ENCODE measurements around the gene TBL3. TPM values are rescaled to one million over a fixed set of nuclear protein-coding genes. Genes with fewer than 3 reads are reported as not detected.

The TBL3 gene
- total and polyA plus RNA-seq, 7 experiments from 2014 or later, result 17.2 to 89.8 (median 32.8) TPM

DNA sequence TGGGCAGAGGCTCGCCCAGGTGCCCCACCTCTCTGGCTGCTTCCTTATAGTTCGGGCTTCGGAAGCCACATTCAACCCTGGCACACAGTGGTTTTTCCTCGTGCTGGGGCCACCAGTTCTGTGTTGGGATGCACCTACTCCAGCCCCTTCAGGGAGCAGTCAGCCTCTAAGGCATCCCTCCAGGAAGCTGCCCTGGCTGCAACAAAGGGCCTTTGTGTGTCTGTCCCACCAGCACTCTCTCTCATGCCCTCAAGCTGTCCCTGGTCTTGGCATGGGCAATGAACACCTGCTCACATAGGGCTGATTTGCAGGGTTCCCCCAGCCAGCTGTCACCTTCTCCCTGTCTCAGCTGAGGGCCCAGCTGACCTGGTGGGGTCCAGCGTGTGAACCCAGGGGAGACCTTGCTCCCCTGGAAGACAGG is 10.2 kb downstream of the TBL3 start:
- no peak for DNase-seq
- Histone ChIP-seq H3K27ac (ENCODE audit: low read depth, low read length) (no peak overlapping the region), H3K27me3 (ENCODE audit: control insufficient read depth in 2 of 2, insufficient read depth in 2 of 2, low read length in 2 of 2) (peaks cover 0 to 3% of the 10 kb centered on the region in 2 donors), H3K4me1 (ENCODE audit: control insufficient read depth in 2 of 2, insufficient read depth in 2 of 2, low read length in 2 of 2) (peaks cover 0 to 13% of the 10 kb centered on the region in 2 donors), H3K9me3 (ENCODE audit: control insufficient read depth in 2 of 3, low read length in 3 of 3) (no peaks in the 10 kb centered on the region), H3K36me3 (ENCODE audit: control insufficient read depth in 2 of 3, insufficient read depth in 3 of 3, low read length in 3 of 3) (peaks cover 0 to 34% (median 0%) of the 10 kb centered on the region in 3 experiments), H3K4me3 (ENCODE audit: low read length) (no peak overlapping the region)
- POLR2A ChIA-PET, result interaction anchor here (0.9 to 11.4 kb wide), 5 partner anchors 10 to 173 kb away, joined by 3 to 61 read pairs (median 18); partner anchors contain the start of genes NDUFB10, RPS2, TBL3 and TRAF7
- Mint-ChIP-seq H3K27ac (no peak overlapping the region), H3K4me3 (peak overlapping the region in 6 of 10 donors; percentile 23 to 83 (median 64)), H3K27me3 (peaks cover 7 to 32% (median 8%) of the 10 kb centered on the region in 5 donors), H3K36me3 (peaks cover 0 to 12% (median 8%) of the 10 kb centered on the region in 5 donors), H3K9me3 (no peaks in the 10 kb centered on the region), H3K4me1 (peaks cover 0 to 27% (median 14%) of the 10 kb centered on the region in 7 donors)
- CTCF ChIA-PET, result interaction anchor here (2.3 kb wide), 1 partner anchor 22 kb away, joined by 6 read pairs; no protein-coding TSS in a partner anchor
- intact Hi-C loops (cut with micrococcal nuclease), result no loop called here
- ATAC-seq, result no peak

DNA sequence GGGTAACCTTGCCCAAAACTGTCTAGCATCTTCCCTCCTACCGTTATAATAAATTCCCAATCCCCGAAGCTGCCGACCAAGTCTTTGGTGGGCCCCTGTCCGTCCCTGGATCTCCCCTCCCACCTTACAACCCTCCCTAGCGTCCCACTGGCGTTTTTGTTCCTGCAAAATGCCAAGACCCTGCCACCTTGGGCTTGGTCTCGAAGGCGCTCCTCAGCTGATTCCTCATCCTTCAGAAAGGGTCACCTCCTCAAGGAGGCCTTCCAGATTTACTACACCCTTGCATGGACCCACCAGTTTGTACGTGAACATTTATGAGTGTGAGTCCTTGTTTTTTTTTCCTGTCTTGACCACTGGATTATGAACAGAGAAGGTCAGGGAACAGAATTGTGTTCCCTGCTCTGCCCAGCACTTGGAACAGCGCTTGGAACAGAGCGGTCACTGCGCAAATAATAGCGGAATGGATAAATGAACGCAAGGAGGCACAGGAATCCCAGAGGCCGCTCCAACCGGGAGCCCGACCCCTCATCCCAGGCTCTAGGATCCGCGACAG is 11.2 kb downstream of the TBL3 start:
- Mint-ChIP-seq H3K4me1 (peaks cover 0 to 27% (median 14%) of the 10 kb centered on the region in 7 donors), H3K27me3 (peaks cover 7 to 33% (median 10%) of the 10 kb centered on the region in 5 donors), H3K27ac (peak overlapping the region in 5 of 9 donors; percentile 4 to 63 (median 38)), H3K9me3 (no peaks in the 10 kb centered on the region), H3K36me3 (peaks cover 0 to 8% (median 4%) of the 10 kb centered on the region in 5 donors), H3K4me3 (peak overlapping the region; percentile 66 to 90 (median 81))
- Histone ChIP-seq H3K27ac (ENCODE audit: low read depth, low read length) (peak overlapping the region; percentile 69), H3K36me3 (ENCODE audit: control insufficient read depth in 2 of 3, insufficient read depth in 3 of 3, low read length in 3 of 3) (peaks cover 0 to 23% (median 0%) of the 10 kb centered on the region in 3 experiments), H3K4me1 (ENCODE audit: control insufficient read depth in 2 of 2, insufficient read depth in 2 of 2, low read length in 2 of 2) (peaks cover 0 to 13% of the 10 kb centered on the region in 2 donors), H3K9me3 (ENCODE audit: control insufficient read depth in 2 of 3, low read length in 3 of 3) (no peaks in the 10 kb centered on the region), H3K4me3 (ENCODE audit: low read length) (peak overlapping the region; percentile 71), H3K27me3 (ENCODE audit: control insufficient read depth in 2 of 2, insufficient read depth in 2 of 2, low read length in 2 of 2) (peaks cover 0 to 3% of the 10 kb centered on the region in 2 donors)
- ATAC-seq, result no peak
- DNase-seq, result no peak
- ChIA-PET POLR2A (interaction anchor here (1.6 to 11.4 kb wide), 5 partner anchors 9 to 172 kb away, joined by 8 to 61 read pairs (median 18); partner anchors contain the start of genes RPS2, TBL3, TRAF7 and ZNF598), CTCF (interaction anchor here (2.3 kb wide), 1 partner anchor 21 kb away, joined by 6 read pairs; no protein-coding TSS in a partner anchor)
- intact Hi-C loops (cut with micrococcal nuclease), result no loop called here

GRCh38 chr16:1983544-1984346 is 11.9 kb downstream of the TBL3 start, which contains the start of gene GFER:
GFER (plus strand) TSS chr16:1984193; CDS start chr16:1984219, 26 bp downstream.
- intact Hi-C loops (cut with micrococcal nuclease), result loop anchor here (1.0 kb wide), 2 partner anchors 9 to 24 kb away; partner anchors contain the start of gene NDUFB10 (in 1 of the 2)
- Histone ChIP-seq H3K4me1 (ENCODE audit: control insufficient read depth in 2 of 2, insufficient read depth in 2 of 2, low read length in 2 of 2) (peaks cover 0 to 13% of the 10 kb centered on the region in 2 donors), H3K36me3 (ENCODE audit: control insufficient read depth in 2 of 3, insufficient read depth in 3 of 3, low read length in 3 of 3) (peaks cover 0 to 16% (median 0%) of the 10 kb centered on the region in 3 experiments), H3K27ac (ENCODE audit: low read depth, low read length) (peak within 1 kb of the TSS; percentile 69), H3K9me3 (ENCODE audit: control insufficient read depth in 2 of 3, low read length in 3 of 3) (no peaks in the 10 kb centered on the region), H3K27me3 (ENCODE audit: control insufficient read depth in 2 of 2, insufficient read depth in 2 of 2, low read length in 2 of 2) (peaks cover 0 to 3% of the 10 kb centered on the region in 2 donors), H3K4me3 (ENCODE audit: low read length) (peak within 1 kb of the TSS; percentile 71)
- peak; percentile 89 for ATAC-seq
- Mint-ChIP-seq H3K4me1 (peaks cover 2 to 27% (median 17%) of the 10 kb centered on the region in 7 donors), H3K4me3 (peak within 1 kb of the TSS; percentile 66 to 90 (median 84)), H3K9me3 (no peaks in the 10 kb centered on the region), H3K36me3 (peaks cover 0 to 8% (median 4%) of the 10 kb centered on the region in 5 donors), H3K27ac (peak within 1 kb of the TSS; percentile 4 to 89 (median 71)), H3K27me3 (peaks cover 11 to 37% (median 14%) of the 10 kb centered on the region in 5 donors)
- ChIA-PET CTCF (interaction anchor here (2.3 kb wide), 1 partner anchor 20 kb away, joined by 6 read pairs; no protein-coding TSS in a partner anchor), POLR2A (interaction anchor here (0.9 to 11.4 kb wide), 9 partner anchors 8 to 221 kb away, joined by 3 to 61 read pairs (median 8); partner anchors contain the start of genes MLST8, RPS2, TBL3 and TRAF7)
- peak in 7 of 9 donors; percentile 24 to 88 (median 48) for DNase-seq

- H3K36me3 ChIP-seq (ENCODE audit: control insufficient read depth in 2 of 3, insufficient read depth in 3 of 3, low read length in 3 of 3), result peaks cover 0 to 15% (median 0%) of the 10 kb centered on the region in 3 experiments
- H3K4me3 ChIP-seq (ENCODE audit: low read length), result peak overlapping the region; percentile 71
- POLR2A ChIA-PET, result interaction anchor here (0.9 to 11.4 kb wide), 8 partner anchors 8 to 220 kb away, joined by 3 to 61 read pairs (median 6); partner anchors contain the start of genes MLST8, RPS2, TBL3 and TRAF7
- CTCF ChIA-PET, result no interaction called here
- peaks cover 0 to 3% of the 10 kb centered on the region in 2 donors for H3K27me3 ChIP-seq (ENCODE audit: control insufficient read depth in 2 of 2, insufficient read depth in 2 of 2, low read length in 2 of 2)
- peak overlapping the region in 6 of 9 donors; percentile 43 to 89 (median 74) for H3K27ac Mint-ChIP-seq
- DNase-seq, result no peak
- H3K4me1 ChIP-seq (ENCODE audit: control insufficient read depth in 2 of 2, insufficient read depth in 2 of 2, low read length in 2 of 2), result peaks cover 0 to 13% of the 10 kb centered on the region in 2 donors
- H3K36me3 Mint-ChIP-seq, result peaks cover 0 to 8% (median 4%) of the 10 kb centered on the region in 5 donors
- peaks cover 5 to 31% (median 24%) of the 10 kb centered on the region in 7 donors for H3K4me1 Mint-ChIP-seq
- ATAC-seq, result peak; percentile 24
- H3K4me3 Mint-ChIP-seq, result peak overlapping the region; percentile 66 to 88 (median 82)
- H3K9me3 ChIP-seq (ENCODE audit: control insufficient read depth in 2 of 3, low read length in 3 of 3), result no peaks in the 10 kb centered on the region
- H3K9me3 Mint-ChIP-seq, result no peaks in the 10 kb centered on the region
- intact Hi-C loops (cut with micrococcal nuclease), result loop anchor here (1.0 kb wide), 2 partner anchors 8 to 25 kb away; partner anchors contain the start of gene NDUFB10 (in 1 of the 2)
- peak overlapping the region; percentile 69 for H3K27ac ChIP-seq (ENCODE audit: low read depth, low read length)
- peaks cover 16 to 44% (median 20%) of the 10 kb centered on the region in 5 donors for H3K27me3 Mint-ChIP-seq
These were observed 12.7 kb downstream of the TBL3 start for GRCh38 chr16:1984347-1985225.

DNA sequence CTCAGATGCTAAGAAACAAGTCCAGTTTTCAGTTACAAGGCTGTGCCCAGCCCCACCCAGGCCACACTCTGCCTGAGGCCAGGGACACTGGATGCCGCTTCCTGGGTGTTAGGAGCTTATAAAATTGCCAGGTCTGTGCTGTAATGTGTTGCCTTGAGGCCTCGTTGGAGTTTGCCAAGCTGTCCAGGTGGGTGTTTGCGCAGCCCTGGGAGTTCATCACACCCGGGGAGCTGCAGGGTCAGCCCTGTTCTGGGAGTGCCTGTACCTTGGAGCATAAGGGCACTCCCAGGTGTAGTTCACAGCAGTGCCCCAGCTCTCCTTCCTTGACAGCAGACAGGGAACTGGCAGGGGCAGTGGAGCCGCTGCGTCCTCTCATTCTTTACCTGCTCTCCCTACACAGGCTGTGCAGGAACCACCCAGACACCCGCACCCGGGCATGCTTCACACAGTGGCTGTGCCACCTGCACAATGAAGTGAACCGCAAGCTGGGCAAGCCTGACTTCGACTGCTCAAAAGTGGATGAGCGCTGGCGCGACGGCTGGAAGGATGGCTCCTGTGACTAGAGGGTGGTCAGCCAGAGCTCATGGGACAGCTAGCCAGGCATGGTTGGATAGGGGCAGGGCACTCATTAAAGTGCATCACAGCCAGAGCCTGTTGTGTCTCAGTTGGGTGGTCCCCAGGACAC is 13.8 kb downstream of the TBL3 start:
- peaks cover 5 to 31% (median 24%) of the 10 kb centered on the region in 7 donors for H3K4me1 Mint-ChIP-seq
- Histone ChIP-seq H3K4me1 (ENCODE audit: control insufficient read depth in 2 of 2, insufficient read depth in 2 of 2, low read length in 2 of 2) (peaks cover 4 to 17% of the 10 kb centered on the region in 2 donors), H3K4me3 (ENCODE audit: low read length) (no peak overlapping the region), H3K27me3 (ENCODE audit: control insufficient read depth in 2 of 2, insufficient read depth in 2 of 2, low read length in 2 of 2) (peaks cover 0 to 6% of the 10 kb centered on the region in 2 donors), H3K9me3 (ENCODE audit: control insufficient read depth in 2 of 3, low read length in 3 of 3) (no peaks in the 10 kb centered on the region), H3K27ac (ENCODE audit: low read depth, low read length) (no peak overlapping the region), H3K36me3 (ENCODE audit: control insufficient read depth in 2 of 3, insufficient read depth in 3 of 3, low read length in 3 of 3) (peaks cover 0 to 15% (median 0%) of the 10 kb centered on the region in 3 experiments)
- peaks cover 0 to 8% (median 4%) of the 10 kb centered on the region in 5 donors for H3K36me3 Mint-ChIP-seq
- H3K9me3 Mint-ChIP-seq, result no peaks in the 10 kb centered on the region
- no peak for ATAC-seq
- DNase-seq, result no peak
- peak overlapping the region in 9 of 10 donors; percentile 66 to 86 (median 82) for H3K4me3 Mint-ChIP-seq
- ChIA-PET CTCF (interaction anchor here (0.6 kb wide), 1 partner anchor 151 kb away, joined by 6 read pairs; no protein-coding TSS in a partner anchor), POLR2A (interaction anchor here (1.7 to 11.4 kb wide), 3 partner anchors 14 to 170 kb away, joined by 7 to 61 read pairs (median 18); partner anchors contain the start of genes RPS2, TBL3 and TRAF7)
- intact Hi-C loops (cut with micrococcal nuclease), result no loop called here
- peaks cover 16 to 39% (median 17%) of the 10 kb centered on the region in 5 donors for H3K27me3 Mint-ChIP-seq
- peak overlapping the region in 2 of 9 donors; percentile 59 to 72 for H3K27ac Mint-ChIP-seq

Measured in naive thymus-derived CD4-positive, alpha-beta T cell (primary cell).